Measurements from ENCODE around the gene IARS2.

DNA sequence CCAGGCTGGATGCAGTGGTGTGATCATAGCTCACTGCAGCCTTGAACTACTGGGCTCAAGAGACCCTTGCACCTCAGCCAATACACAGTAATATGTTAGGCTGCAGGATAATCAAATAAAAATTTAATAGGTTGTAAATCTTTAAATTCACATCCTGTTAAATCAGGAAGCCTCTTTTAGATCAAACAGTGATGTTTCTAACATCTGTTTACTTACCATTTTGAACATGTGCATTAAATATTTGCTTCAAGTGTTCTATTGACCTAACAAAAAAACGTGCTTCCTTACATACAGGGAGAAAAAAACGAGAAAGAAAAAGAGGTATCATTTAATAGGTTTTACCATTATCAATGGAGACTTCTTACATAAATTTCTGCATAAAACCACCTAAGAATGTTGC, 70.6 kb downstream of the IARS2 start:
- TF ChIP-seq, protein P1, sequence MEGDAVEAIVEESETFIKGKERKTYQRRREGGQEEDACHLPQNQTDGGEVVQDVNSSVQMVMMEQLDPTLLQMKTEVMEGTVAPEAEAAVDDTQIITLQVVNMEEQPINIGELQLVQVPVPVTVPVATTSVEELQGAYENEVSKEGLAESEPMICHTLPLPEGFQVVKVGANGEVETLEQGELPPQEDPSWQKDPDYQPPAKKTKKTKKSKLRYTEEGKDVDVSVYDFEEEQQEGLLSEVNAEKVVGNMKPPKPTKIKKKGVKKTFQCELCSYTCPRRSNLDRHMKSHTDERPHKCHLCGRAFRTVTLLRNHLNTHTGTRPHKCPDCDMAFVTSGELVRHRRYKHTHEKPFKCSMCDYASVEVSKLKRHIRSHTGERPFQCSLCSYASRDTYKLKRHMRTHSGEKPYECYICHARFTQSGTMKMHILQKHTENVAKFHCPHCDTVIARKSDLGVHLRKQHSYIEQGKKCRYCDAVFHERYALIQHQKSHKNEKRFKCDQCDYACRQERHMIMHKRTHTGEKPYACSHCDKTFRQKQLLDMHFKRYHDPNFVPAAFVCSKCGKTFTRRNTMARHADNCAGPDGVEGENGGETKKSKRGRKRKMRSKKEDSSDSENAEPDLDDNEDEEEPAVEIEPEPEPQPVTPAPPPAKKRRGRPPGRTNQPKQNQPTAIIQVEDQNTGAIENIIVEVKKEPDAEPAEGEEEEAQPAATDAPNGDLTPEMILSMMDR (IDR thresholded peaks at IDR 0.05) = no peak
- TF ChIP-seq POLR2A (IDR thresholded peaks at IDR 0.05) (no peak), POLR2AphosphoS5 (IDR thresholded peaks at IDR 0.05) (peak; percentile 34)
